Endothelial cell of umbilical vein (primary cell): ENCODE data around the gene AS3MT. TPM values are rescaled to one million over a fixed set of nuclear protein-coding genes. Genes with fewer than 3 reads are reported as not detected.

Source experiments
- BruUV-seq: library from RNA; stranded (reverse); fragments of 400-500 nt; replicated peaks from 2 replicates; lab custom pipeline; 2021; lab: Mats Ljungman, UMichigan
- CTCF ChIA-PET: fragments of 300-600, 350-600 bp; sonication (Branson Sonifier 250); formaldehyde crosslinking; loops from one replicate; lab custom pipeline; 2021; ENCODE audit warnings: antibody characterized with exemption, inconsistent platforms; lab: Charles Lee
- POLR2A ChIA-PET: fragments of 300-600, 350-600 bp; sonication (Branson Sonifier 250); formaldehyde crosslinking; loops from one replicate; lab custom pipeline; 2021; ENCODE audit warnings: antibody characterized with exemption, inconsistent platforms; lab: Charles Lee
- DNase-seq: peaks from one replicate; pipeline ENCODE4 v3.0.0-alpha.2; 2011; ENCODE audit warnings: low read depth, low spot score
- FAIRE-seq: peaks from 2 replicates; lab custom pipeline; 2011; peaks lifted over from hg19 to GRCh38; lab: Jason Lieb, UNC
- H2AFZ ChIP-seq: 2 replicates; pipeline ENCODE4 v1.6.0; 2012; ENCODE audit warnings: low read depth, low read length, control low read depth, inconsistent platforms
- H3K27ac ChIP-seq: 2 replicates; pipeline ENCODE4 v1.5.1; 2011; ENCODE audit warnings: low read depth, mild to moderate bottlenecking, control low read depth, low read length, moderate library complexity; ENCODE audit not compliant: insufficient read depth
- H3K27me3 ChIP-seq, 2 experiments: 2 replicates each; pipeline versions ENCODE4 v1.6.0 to v1.6.1; 2011; ENCODE audit warnings: low read length in 2 of 2, mixed read lengths in 1 of 2; ENCODE audit not compliant: control insufficient read depth in 2 of 2, insufficient read depth in 2 of 2
- H3K36me3 ChIP-seq, 2 experiments: 2 replicates in 1 of 2; 3 replicates in 1 of 2; pipeline ENCODE4 v1.5.1; 2011; ENCODE audit warnings: low read length in 2 of 2, mild to moderate bottlenecking in 1 of 2, moderate library complexity in 1 of 2; ENCODE audit not compliant: control insufficient read depth in 2 of 2, insufficient read depth in 2 of 2; ENCODE audit errors: extremely low read depth in 1 of 2
- H3K4me1 ChIP-seq: 3 replicates; pipeline ENCODE4 v1.5.1; 2011; ENCODE audit warnings: mild to moderate bottlenecking, low read length; ENCODE audit not compliant: control insufficient read depth, insufficient read depth; ENCODE audit errors: extremely low read depth
- H3K4me2 ChIP-seq: 2 replicates; pipeline ENCODE4 v1.6.1; 2011; ENCODE audit warnings: low read length, control low read depth, mixed read lengths; ENCODE audit not compliant: insufficient read depth
- H3K4me3 ChIP-seq, 3 experiments: fragments of 200-600 bp in 1 of 3; sonication (generic), shearing (Covaris generic) in 1 of 3; replicated peaks in 1 of 3; 2 replicates each; pipeline ENCODE4 v1.5.1; 2011 to 2016; ENCODE audit warnings: control low read depth in 3 of 3, low read length in 3 of 3, mild to moderate bottlenecking in 2 of 3, inconsistent platforms in 1 of 3, low read depth in 1 of 3, moderate library complexity in 1 of 3; ENCODE audit not compliant: insufficient read depth in 1 of 3
- H3K79me2 ChIP-seq: 2 replicates; pipeline ENCODE4 v1.6.0; 2012; ENCODE audit warnings: low read length, inconsistent platforms; ENCODE audit not compliant: control insufficient read depth, insufficient read depth
- H3K9ac ChIP-seq: replicated peaks from 2 replicates; pipeline ENCODE3; 2011; ENCODE audit warnings: low read length, control low read depth; ENCODE audit not compliant: insufficient read depth; ENCODE audit errors: extremely low read depth
- H3K9me1 ChIP-seq: replicated peaks from 3 replicates; pipeline ENCODE4 v1.6.0; 2011; ENCODE audit warnings: mild to moderate bottlenecking, low read length; ENCODE audit not compliant: control insufficient read depth, insufficient read depth; ENCODE audit errors: extremely low read depth
- H3K9me3 ChIP-seq: replicated peaks from 2 replicates; pipeline ENCODE4 v1.5.1; 2012; ENCODE audit warnings: low read length, inconsistent platforms; ENCODE audit not compliant: control insufficient read depth, insufficient read depth
- H4K20me1 ChIP-seq: replicated peaks from 2 replicates; pipeline ENCODE3; 2011; ENCODE audit warnings: mild to moderate bottlenecking, low read length; ENCODE audit not compliant: control insufficient read depth, insufficient read depth; ENCODE audit errors: extremely low read depth
- CTCF ChIP-seq, 2 donors: IDR thresholded peaks; 1 replicate in 1 of 2; 2 replicates in 1 of 2; pipeline ENCODE4 v1.5.1; 2011; ENCODE audit warnings: low read length in 2 of 2, mild to moderate bottlenecking in 2 of 2, moderate library complexity in 2 of 2, control low read depth in 1 of 2, inconsistent platforms in 1 of 2, low read depth in 1 of 2; ENCODE audit not compliant: insufficient read depth in 1 of 2; ENCODE audit errors: extremely low read depth in 1 of 2
- EZH2 ChIP-seq: IDR thresholded peaks from 2 replicates; pipeline ENCODE4 v1.6.1; 2012; ENCODE audit warnings: borderline replicate concordance, low read depth, mild to moderate bottlenecking, moderate library complexity, low read length, inconsistent platforms; ENCODE audit not compliant: severe bottlenecking
- FOS ChIP-seq: IDR thresholded peaks from 2 replicates; pipeline ENCODE4 v1.6.1; 2011; ENCODE audit warnings: mild to moderate bottlenecking, low read length, moderate library complexity, borderline replicate concordance; ENCODE audit not compliant: insufficient read depth
- GATA2 ChIP-seq: IDR thresholded peaks from 2 replicates; pipeline ENCODE4 v1.7.0; 2011; ENCODE audit warnings: low read depth, mild to moderate bottlenecking, moderate library complexity, mixed read lengths, low read length; ENCODE audit not compliant: insufficient read length, insufficient read depth
- JUN ChIP-seq: IDR thresholded peaks from 2 replicates; pipeline ENCODE4 v1.6.1; 2011; ENCODE audit warnings: borderline replicate concordance, low read depth; ENCODE audit not compliant: insufficient read length, insufficient read depth
- MAX ChIP-seq: IDR thresholded peaks from 2 replicates; pipeline ENCODE4 v1.6.1; 2011; ENCODE audit not compliant: insufficient read depth, insufficient read length
- MYC ChIP-seq: IDR thresholded peaks from one replicate; pipeline ENCODE4 v1.6.1; 2011; ENCODE audit warnings: mild to moderate bottlenecking, low read depth, low read length
- POLR2A ChIP-seq: IDR thresholded peaks from 2 replicates; pipeline ENCODE4 v1.6.1; 2012; ENCODE audit warnings: low read depth, mild to moderate bottlenecking, control low read depth, low read length
- dilution Hi-C: fragments of 300-500 bp; cut with MboI; formaldehyde crosslinking; loops from one replicate; pipeline ENCODE4 v1.15.0; 2019; ENCODE audit warnings: low sequenced_read_pairs; ENCODE audit not compliant: extremely low pct_ligation_motif_present
- intact Hi-C: fragments of 100-400 bp; cut with micrococcal nuclease; formaldehyde crosslinking; loops from one replicate; pipeline ENCODE4 v1.10.0; 2022
- polyA plus RNA-seq, 4 experiments: library from polyadenylated mRNA; depleted of rRNA in 3 of 4; stranded (reverse) in 3 of 4; unstranded in 1 of 4; fragments of >200 nt; gene quantifications; 2 replicates each; pipeline versions ENCODE4 v1.2.1 to v1.2.3, GENCODE V29; 2011 to 2012; ENCODE audit warnings: missing spikeins in 1 of 4
- total RNA-seq: library from RNA; stranded (reverse); gene quantifications from 2 replicates; pipeline ENCODE4 v1.2.3, GENCODE V29; 2021

The AS3MT gene
- total and polyA plus RNA-seq, 2 donors (not counting 3 experiments of a cell fraction or from before 2014, with no cell fraction given), result 1.0 TPM; not detected in 1

GRCh38 chr10:102859911-102860310, 9.4 kb upstream of the AS3MT start:
- no peak for TF ChIP-seq FOS
- Histone ChIP-seq H2AFZ (no peak overlapping the region), H3K79me2 (peaks cover 15% of the 10 kb centered on the region), H3K9ac (no peak overlapping the region), H3K36me3 (peaks cover 3 to 8% of the 10 kb centered on the region in 2 experiments), H4K20me1 (no peaks in the 10 kb centered on the region), H3K4me3 (no peak overlapping the region), H3K4me1 (peaks cover 3% of the 10 kb centered on the region), H3K9me1 (no peaks in the 10 kb centered on the region), H3K4me2 (no peak overlapping the region), H3K9me3 (no peaks in the 10 kb centered on the region), H3K27ac (no peak overlapping the region), H3K27me3 (no peaks in the 10 kb centered on the region)
- DNase-seq (no peak), FAIRE-seq (no peak)
- ChIA-PET CTCF (interaction anchor here (1.8 kb wide), 1 partner anchor 42 kb away, joined by 6 read pairs; no protein-coding TSS in a partner anchor), POLR2A (no interaction called here)
- dilution Hi-C loops (no loop called here), intact Hi-C loops (loop anchor here (2.0 kb wide), 1 partner anchor 27 kb away; no protein-coding TSS in a partner anchor)
- BruUV-seq, result no TSS peak

- no peaks in the 10 kb centered on the region for H3K79me2 ChIP-seq
- no peak overlapping the region for H3K27ac ChIP-seq
- H3K27me3 ChIP-seq, result no peaks in the 10 kb centered on the region
- intact Hi-C loops (no loop called here), dilution Hi-C loops (no loop called here)
- peaks cover 3 to 8% of the 10 kb centered on the region in 2 experiments for H3K36me3 ChIP-seq
- no peak overlapping the region for H3K9ac ChIP-seq
- BruUV-seq, result no TSS peak
- H3K9me3 ChIP-seq, result no peaks in the 10 kb centered on the region
- TF ChIP-seq JUN (no peak), MAX (no peak), POLR2A (no peak), EZH2 (no peak), CTCF (IDR thresholded peaks at IDR 0.05; ENCODE audit: extremely low read depth in 1 of 2, insufficient read depth in 1 of 2, low read depth in 1 of 2, low read length in 2 of 2) (no peak), MYC (no peak), GATA2 (no peak), FOS (no peak)
- H3K4me1 ChIP-seq, result no peaks in the 10 kb centered on the region
- H4K20me1 ChIP-seq, result no peaks in the 10 kb centered on the region
- no peaks in the 10 kb centered on the region for H3K9me1 ChIP-seq
- no peak overlapping the region for H3K4me2 ChIP-seq
- H2AFZ ChIP-seq, result no peak overlapping the region
- no peak overlapping the region for H3K4me3 ChIP-seq
- CTCF ChIA-PET, result interaction anchor here (1.2 kb wide), 1 partner anchor 38 kb away, joined by 5 read pairs; no protein-coding TSS in a partner anchor
- POLR2A ChIA-PET, result no interaction called here
- FAIRE-seq (no peak), DNase-seq (no peak)
These were observed 5.6 kb upstream of the AS3MT start for GRCh38 chr10:102863660-102864059.
